GM20431 (cell line): ENCODE data around the gene RNF126.
"Not testable (repeated sequence)": the region's sequence is repeated elsewhere in the genome, so short reads cannot be mapped to it uniquely, and the experiment has no call there.

Source experiments
- in situ Hi-C: fragments of 300-500 bp; cut with MseI, MboI; formaldehyde crosslinking; loops from one replicate; pipeline ENCODE4 v1.15.0; 2020; ENCODE audit warnings: low sequenced_read_pairs; ENCODE audit not compliant: unreplicated experiment

RNF126 gene

GRCh38 chr19:662962-663681 lies at the start of gene RNF126:
Gene RNF126, minus strand, starts transcription at chr19:663214. Its CDS starts 93 bp downstream, at chr19:663121.
- in situ Hi-C loops = loop anchor here (10.0 kb wide), 1 partner anchor 72 kb away; no protein-coding TSS in a partner anchor

GRCh38 chr19:711254-711653 lies 48.2 kb upstream of the RNF126 start:
- in situ Hi-C loops = no loop called here

- in situ Hi-C loops = no loop called here
Observed at GRCh38 chr19:710767-711166, 47.8 kb upstream of the RNF126 start.

- in situ Hi-C loops = no loop called here
Observed at GRCh38 chr19:709965-710571, 47.1 kb upstream of the RNF126 start.

GRCh38 chr19:709196-709964 lies 46.4 kb upstream of the RNF126 start:
- in situ Hi-C loops = no loop called here

GRCh38 chr19:708154-709143 lies 45.4 kb upstream of the RNF126 start, which contains the start of gene PALM:
Gene PALM, plus strand, starts transcription at chr19:708935. Its CDS starts 212 bp downstream, at chr19:709147.
- in situ Hi-C loops = no loop called here

GRCh38 chr19:704447-704741 lies 41.4 kb upstream of the RNF126 start:
- in situ Hi-C loops = no loop called here

- in situ Hi-C loops = no loop called here
Observed at GRCh38 chr19:703651-704446, 40.8 kb upstream of the RNF126 start.

- in situ Hi-C loops = no loop called here
Observed at GRCh38 chr19:703329-703650, 40.3 kb upstream of the RNF126 start.

GRCh38 chr19:702847-703246 lies 39.8 kb upstream of the RNF126 start:
- in situ Hi-C loops = not testable (repeated sequence)

GRCh38 chr19:699885-700284 lies 36.9 kb upstream of the RNF126 start:
- in situ Hi-C loops = not testable (repeated sequence)

- in situ Hi-C loops = not testable (repeated sequence)
Observed at GRCh38 chr19:698529-698928, 35.5 kb upstream of the RNF126 start.

GRCh38 chr19:695352-695949 lies 32.4 kb upstream of the RNF126 start, which contains the start of gene PRSS57:
Gene PRSS57, minus strand, starts transcription at chr19:695452. Its CDS starts 22 bp downstream, at chr19:695430.
- in situ Hi-C loops = no loop called here

- in situ Hi-C loops = no loop called here
Observed at GRCh38 chr19:694481-695351, 31.7 kb upstream of the RNF126 start.

GRCh38 chr19:690203-690602 lies 27.2 kb upstream of the RNF126 start:
- in situ Hi-C loops = no loop called here

GRCh38 chr19:688992-689391 lies 26.0 kb upstream of the RNF126 start:
- in situ Hi-C loops = no loop called here

GRCh38 chr19:688214-688613 lies 25.2 kb upstream of the RNF126 start:
- in situ Hi-C loops = no loop called here
